Esophagus muscularis mucosa (tissue), 4 donors: Measurements from ENCODE around the gene ANTKMT.

Experiments used
- CTCF ChIP-seq, 3 experiments: fragments of 200-600 bp in 2 of 3; fragments of 450-650 bp in 1 of 3; sonication (generic) in 2 of 3; IDR thresholded peaks; one replicate each; pipeline ENCODE4 v1.5.1; 2017 to 2019; ENCODE audit warnings: antibody characterized with exemption in 3 of 3, mild to moderate bottlenecking in 2 of 3, moderate library complexity in 1 of 3
- EP300 ChIP-seq: sonication (generic); formaldehyde crosslinking; IDR thresholded peaks from one replicate; pipeline ENCODE4 v1.6.1; 2017; ENCODE audit warnings: antibody characterized with exemption
- POLR2AphosphoS5 ChIP-seq, 2 donors: sonication (generic); formaldehyde crosslinking; IDR thresholded peaks; one replicate each; pipeline ENCODE4 v1.6.1; 2017; ENCODE audit warnings: antibody characterized with exemption in 2 of 2

- TF ChIP-seq CTCF (IDR thresholded peaks at IDR 0.05) (no peak), POLR2AphosphoS5 (IDR thresholded peaks at IDR 0.05) (no peak), EP300 (no peak)
Measured at GRCh38 chr16:767743-768235, 46.8 kb downstream of the ANTKMT start.
